ENCODE data around the gene KANSL1.
"Not testable (repeated sequence)": the region's sequence is repeated elsewhere in the genome, so short reads cannot be mapped to it uniquely, and the experiment has no call there.

Gene KANSL1

GRCh38 chr17:46191322-46192188 lies 1.7 kb downstream of the KANSL1 start:
- 0% methylated on average over 1 of the region's 20 CpGs for WGBS, 2 experiments (ENCODE audit: insufficient coverage in 2 of 2)
- Histone ChIP-seq H3K36me3 (ENCODE audit: control insufficient read depth, insufficient read depth, low read length) (peaks cover 8% of the 10 kb centered on the region), H3K9me3 (ENCODE audit: control insufficient read depth, low read length) (no peaks in the 10 kb centered on the region), H3K27ac (ENCODE audit: low read depth, low read length, severe bottlenecking) (peak overlapping the region; percentile 97), H3K4me1 (ENCODE audit: control insufficient read depth, insufficient read depth, low read length, poor library complexity, severe bottlenecking) (peaks cover 8% of the 10 kb centered on the region), H3K4me3 (ENCODE audit: extremely low read depth, insufficient read depth, low read length, poor library complexity, severe bottlenecking) (peak overlapping the region; percentile 97)

- WGBS, 2 experiments (ENCODE audit: insufficient coverage in 2 of 2): 80 to 94% methylated on average over 1 to 2 of the region's 4 CpGs
- Histone ChIP-seq H3K4me1 (ENCODE audit: control insufficient read depth, insufficient read depth, low read length, poor library complexity, severe bottlenecking) (peaks cover 8% of the 10 kb centered on the region), H3K4me3 (ENCODE audit: extremely low read depth, insufficient read depth, low read length, poor library complexity, severe bottlenecking) (peak overlapping the region; percentile 97), H3K9me3 (ENCODE audit: control insufficient read depth, low read length) (no peaks in the 10 kb centered on the region), H3K27ac (ENCODE audit: low read depth, low read length, severe bottlenecking) (no peak overlapping the region), H3K36me3 (ENCODE audit: control insufficient read depth, insufficient read depth, low read length) (peaks cover 8% of the 10 kb centered on the region)
These were observed 2.5 kb downstream of the KANSL1 start for GRCh38 chr17:46190763-46191162.

- peaks cover 17% of the 10 kb centered on the region for H3K4me1 ChIP-seq (ENCODE audit: control insufficient read depth, insufficient read depth, low read length, poor library complexity, severe bottlenecking)
- H3K27ac ChIP-seq (ENCODE audit: low read depth, low read length, severe bottlenecking); H3K9me3 ChIP-seq (ENCODE audit: control insufficient read depth, low read length); H3K4me3 ChIP-seq (ENCODE audit: extremely low read depth, insufficient read depth, low read length, poor library complexity, severe bottlenecking); H3K36me3 ChIP-seq (ENCODE audit: control insufficient read depth, insufficient read depth, low read length): not testable (repeated sequence)
- WGBS, 2 experiments (ENCODE audit: insufficient coverage in 2 of 2): 92 to 94% methylated on average over 2 to 3 of the region's 3 CpGs
These were observed 6.4 kb downstream of the KANSL1 start for GRCh38 chr17:46186827-46187235.

GRCh38 chr17:46184696-46185095 lies 8.5 kb downstream of the KANSL1 start:
- 92 to 93% methylated on average over 4 of the region's 7 CpGs for WGBS, 2 experiments (ENCODE audit: insufficient coverage in 2 of 2)
- no peaks in the 10 kb centered on the region for H3K9me3 ChIP-seq (ENCODE audit: control insufficient read depth, low read length)
- no peak overlapping the region for H3K27ac ChIP-seq (ENCODE audit: low read depth, low read length, severe bottlenecking)
- H3K4me1 ChIP-seq (ENCODE audit: control insufficient read depth, insufficient read depth, low read length, poor library complexity, severe bottlenecking): peaks cover 18% of the 10 kb centered on the region
- peaks cover 8% of the 10 kb centered on the region for H3K36me3 ChIP-seq (ENCODE audit: control insufficient read depth, insufficient read depth, low read length)
- H3K4me3 ChIP-seq (ENCODE audit: extremely low read depth, insufficient read depth, low read length, poor library complexity, severe bottlenecking): no peak overlapping the region

GRCh38 chr17:46183383-46183782 lies 9.8 kb downstream of the KANSL1 start:
- WGBS, 2 experiments (ENCODE audit: insufficient coverage in 2 of 2): 82 to 92% methylated on average over 4 to 7 of the region's 7 CpGs

GRCh38 chr17:46182961-46183360 lies 10.3 kb downstream of the KANSL1 start:
- Histone ChIP-seq H3K4me3 (ENCODE audit: extremely low read depth, insufficient read depth, low read length, poor library complexity, severe bottlenecking) (no peak overlapping the region), H3K4me1 (ENCODE audit: control insufficient read depth, insufficient read depth, low read length, poor library complexity, severe bottlenecking) (peaks cover 13% of the 10 kb centered on the region), H3K9me3 (ENCODE audit: control insufficient read depth, low read length) (no peaks in the 10 kb centered on the region), H3K36me3 (ENCODE audit: control insufficient read depth, insufficient read depth, low read length) (peaks cover 1% of the 10 kb centered on the region), H3K27ac (ENCODE audit: low read depth, low read length, severe bottlenecking) (no peak overlapping the region)
- 79 to 100% methylated on average over 1 to 2 of the region's 3 CpGs for WGBS, 2 experiments (ENCODE audit: insufficient coverage in 2 of 2)

More at GRCh38 chr17:46183383-46183782, 9.8 kb downstream of the KANSL1 start:
- H3K4me3 ChIP-seq (ENCODE audit: extremely low read depth, insufficient read depth, low read length, poor library complexity, severe bottlenecking); H3K27ac ChIP-seq (ENCODE audit: low read depth, low read length, severe bottlenecking); H3K9me3 ChIP-seq (ENCODE audit: control insufficient read depth, low read length); H3K36me3 ChIP-seq (ENCODE audit: control insufficient read depth, insufficient read depth, low read length): not testable (repeated sequence)
- H3K4me1 ChIP-seq (ENCODE audit: control insufficient read depth, insufficient read depth, low read length, poor library complexity, severe bottlenecking): peaks cover 18% of the 10 kb centered on the region

- peaks cover 13% of the 10 kb centered on the region for H3K4me1 ChIP-seq (ENCODE audit: control insufficient read depth, insufficient read depth, low read length, poor library complexity, severe bottlenecking)
- no peak overlapping the region for H3K27ac ChIP-seq (ENCODE audit: low read depth, low read length, severe bottlenecking)
- H3K9me3 ChIP-seq (ENCODE audit: control insufficient read depth, low read length): no peaks in the 10 kb centered on the region
- H3K4me3 ChIP-seq (ENCODE audit: extremely low read depth, insufficient read depth, low read length, poor library complexity, severe bottlenecking): no peak overlapping the region
- WGBS, 2 experiments (ENCODE audit: insufficient coverage in 2 of 2): 83 to 93% methylated on average over 2 to 4 of the region's 5 CpGs
- no peaks in the 10 kb centered on the region for H3K36me3 ChIP-seq (ENCODE audit: control insufficient read depth, insufficient read depth, low read length)
These were observed 11.3 kb downstream of the KANSL1 start for GRCh38 chr17:46181940-46182339.

GRCh38 chr17:46181316-46181715 lies 11.9 kb downstream of the KANSL1 start:
- 91 to 94% methylated on average over 8 to 13 of the region's 14 CpGs for WGBS, 2 experiments (ENCODE audit: insufficient coverage in 2 of 2)

GRCh38 chr17:46180892-46181274 lies 12.3 kb downstream of the KANSL1 start:
- H3K4me3 ChIP-seq (ENCODE audit: extremely low read depth, insufficient read depth, low read length, poor library complexity, severe bottlenecking): no peak overlapping the region
- no peaks in the 10 kb centered on the region for H3K9me3 ChIP-seq (ENCODE audit: control insufficient read depth, low read length)
- H3K4me1 ChIP-seq (ENCODE audit: control insufficient read depth, insufficient read depth, low read length, poor library complexity, severe bottlenecking): peaks cover 13% of the 10 kb centered on the region
- no peaks in the 10 kb centered on the region for H3K36me3 ChIP-seq (ENCODE audit: control insufficient read depth, insufficient read depth, low read length)
- WGBS, 2 experiments (ENCODE audit: insufficient coverage in 2 of 2): 90 to 100% methylated on average over 2 of the region's 2 CpGs
- no peak overlapping the region for H3K27ac ChIP-seq (ENCODE audit: low read depth, low read length, severe bottlenecking)

More at GRCh38 chr17:46181316-46181715, 11.9 kb downstream of the KANSL1 start:
- H3K4me1 ChIP-seq (ENCODE audit: control insufficient read depth, insufficient read depth, low read length, poor library complexity, severe bottlenecking): peaks cover 13% of the 10 kb centered on the region
- not testable (repeated sequence) for H3K9me3 ChIP-seq (ENCODE audit: control insufficient read depth, low read length); H3K27ac ChIP-seq (ENCODE audit: low read depth, low read length, severe bottlenecking); H3K36me3 ChIP-seq (ENCODE audit: control insufficient read depth, insufficient read depth, low read length); H3K4me3 ChIP-seq (ENCODE audit: extremely low read depth, insufficient read depth, low read length, poor library complexity, severe bottlenecking)

- H3K9me3 ChIP-seq (ENCODE audit: control insufficient read depth, low read length); H3K36me3 ChIP-seq (ENCODE audit: control insufficient read depth, insufficient read depth, low read length); H3K27ac ChIP-seq (ENCODE audit: low read depth, low read length, severe bottlenecking); H3K4me3 ChIP-seq (ENCODE audit: extremely low read depth, insufficient read depth, low read length, poor library complexity, severe bottlenecking): not testable (repeated sequence)
- H3K4me1 ChIP-seq (ENCODE audit: control insufficient read depth, insufficient read depth, low read length, poor library complexity, severe bottlenecking): peaks cover 13% of the 10 kb centered on the region
- WGBS, 2 experiments (ENCODE audit: insufficient coverage in 2 of 2): 87 to 91% methylated on average over 6 to 10 of the region's 16 CpGs
These were observed 12.9 kb downstream of the KANSL1 start for GRCh38 chr17:46180185-46180891.
